RWPE1 (cell line): Measurements from ENCODE around the gene ERBB4.
"Not testable (repeated sequence)": the region's sequence is repeated elsewhere in the genome, so short reads cannot be mapped to it uniquely, and the experiment has no call there.

Experiments
- CTCF ChIA-PET: fragments of 350-600 bp; sonication (Branson Sonifier 250); formaldehyde crosslinking; extraction: SDS; loops from one replicate; lab custom pipeline; 2021; lab: Yijun Ruan, JAX
- POLR2A ChIA-PET: fragments of 400-600 bp; formaldehyde crosslinking; extraction: SDS; loops from one replicate; lab custom pipeline; 2020; ENCODE audit warnings: antibody characterized with exemption; ENCODE audit not compliant: low non-redundant PET; lab: Yijun Ruan, JAX
- DNase-seq: peaks from one replicate; pipeline ENCODE4 v3.0.0; 2012; ENCODE audit warnings: low spot score
- H3K27ac ChIP-seq: fragments of 450-650 bp; 2 replicates; pipeline ENCODE4 v1.5.1; 2017
- TF ChIP-seq, protein P1 (sequence below): fragments of 450-650 bp; conservative IDR thresholded peaks from 2 replicates; pipeline ENCODE4 v1.5.1; 2017; ENCODE audit warnings: low read depth, mild to moderate bottlenecking

The ERBB4 gene

GRCh38 chr2:212013626-212014025 is 525.0 kb downstream of the ERBB4 start:
- no peak overlapping the region for H3K27ac ChIP-seq
- POLR2A ChIA-PET = no interaction called here
- TF ChIP-seq, protein P1, sequence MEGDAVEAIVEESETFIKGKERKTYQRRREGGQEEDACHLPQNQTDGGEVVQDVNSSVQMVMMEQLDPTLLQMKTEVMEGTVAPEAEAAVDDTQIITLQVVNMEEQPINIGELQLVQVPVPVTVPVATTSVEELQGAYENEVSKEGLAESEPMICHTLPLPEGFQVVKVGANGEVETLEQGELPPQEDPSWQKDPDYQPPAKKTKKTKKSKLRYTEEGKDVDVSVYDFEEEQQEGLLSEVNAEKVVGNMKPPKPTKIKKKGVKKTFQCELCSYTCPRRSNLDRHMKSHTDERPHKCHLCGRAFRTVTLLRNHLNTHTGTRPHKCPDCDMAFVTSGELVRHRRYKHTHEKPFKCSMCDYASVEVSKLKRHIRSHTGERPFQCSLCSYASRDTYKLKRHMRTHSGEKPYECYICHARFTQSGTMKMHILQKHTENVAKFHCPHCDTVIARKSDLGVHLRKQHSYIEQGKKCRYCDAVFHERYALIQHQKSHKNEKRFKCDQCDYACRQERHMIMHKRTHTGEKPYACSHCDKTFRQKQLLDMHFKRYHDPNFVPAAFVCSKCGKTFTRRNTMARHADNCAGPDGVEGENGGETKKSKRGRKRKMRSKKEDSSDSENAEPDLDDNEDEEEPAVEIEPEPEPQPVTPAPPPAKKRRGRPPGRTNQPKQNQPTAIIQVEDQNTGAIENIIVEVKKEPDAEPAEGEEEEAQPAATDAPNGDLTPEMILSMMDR = no peak
- CTCF ChIA-PET = no interaction called here
- DNase-seq = no peak

DNA sequence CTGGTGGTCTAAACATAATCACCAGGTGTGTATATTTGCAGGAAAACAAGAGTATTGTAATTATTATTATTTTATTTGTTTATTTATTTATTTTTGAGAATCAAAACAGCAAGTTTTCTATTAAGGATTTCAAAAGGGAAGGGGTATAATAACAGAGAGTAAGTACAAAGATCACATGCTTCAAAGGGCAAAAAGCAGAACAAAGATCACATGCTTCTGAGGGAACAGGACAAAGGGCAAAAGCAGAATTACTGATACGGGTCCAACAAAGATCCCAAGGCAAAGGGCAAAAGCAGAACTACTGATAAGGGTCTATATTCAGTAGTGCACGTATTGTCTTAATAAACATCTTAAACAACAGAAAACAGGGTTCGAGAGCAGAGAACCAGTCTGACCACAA is 528.3 kb downstream of the ERBB4 start:
- POLR2A ChIA-PET, DNase-seq, CTCF ChIA-PET, H3K27ac ChIP-seq: not testable (repeated sequence)

- CTCF ChIA-PET = no interaction called here
- H3K27ac ChIP-seq = no peak overlapping the region
- POLR2A ChIA-PET = no interaction called here
Measured at GRCh38 chr2:212007972-212008371, 530.6 kb downstream of the ERBB4 start.

DNA sequence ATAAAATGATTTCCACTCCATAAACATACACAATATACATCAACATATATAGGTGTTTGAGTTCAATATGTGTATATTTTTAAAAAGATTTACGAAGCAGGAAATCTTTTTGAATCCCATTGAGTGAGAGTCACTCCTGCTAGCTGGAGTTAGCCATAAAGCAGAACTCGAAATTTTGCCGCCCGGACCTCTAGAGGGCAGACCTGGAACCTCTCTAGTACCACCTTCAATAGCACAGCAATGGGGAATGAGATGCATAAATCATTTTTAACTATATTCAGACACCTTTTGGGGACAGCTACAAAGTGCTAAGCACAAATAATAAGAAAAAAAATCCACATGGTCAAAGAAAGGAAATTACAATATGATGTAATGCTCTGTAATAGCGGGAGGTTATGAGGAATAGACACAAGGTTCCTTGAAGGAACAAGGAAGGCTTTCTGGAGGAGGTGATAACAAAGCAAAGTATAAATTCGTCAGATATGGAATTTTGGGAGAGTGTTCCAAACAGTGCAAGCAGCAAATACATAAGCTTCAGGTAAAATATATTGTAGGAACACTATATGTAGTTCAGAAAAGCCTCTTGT is 533.4 kb downstream of the ERBB4 start:
- H3K27ac ChIP-seq = no peak overlapping the region
- ChIA-PET POLR2A (no interaction called here), CTCF (interaction anchor here (0.6 to 1.0 kb wide), 8 partner anchors 10 to 1325 kb away, joined by 3 to 5 read pairs (median 3); no protein-coding TSS in a partner anchor)
- TF ChIP-seq, protein P1 = peak; percentile 42
- DNase-seq = peak; percentile 30

More at GRCh38 chr2:212007972-212008371, 530.6 kb downstream of the ERBB4 start:
- no peak for DNase-seq
- TF ChIP-seq, protein P1 = no peak

DNA sequence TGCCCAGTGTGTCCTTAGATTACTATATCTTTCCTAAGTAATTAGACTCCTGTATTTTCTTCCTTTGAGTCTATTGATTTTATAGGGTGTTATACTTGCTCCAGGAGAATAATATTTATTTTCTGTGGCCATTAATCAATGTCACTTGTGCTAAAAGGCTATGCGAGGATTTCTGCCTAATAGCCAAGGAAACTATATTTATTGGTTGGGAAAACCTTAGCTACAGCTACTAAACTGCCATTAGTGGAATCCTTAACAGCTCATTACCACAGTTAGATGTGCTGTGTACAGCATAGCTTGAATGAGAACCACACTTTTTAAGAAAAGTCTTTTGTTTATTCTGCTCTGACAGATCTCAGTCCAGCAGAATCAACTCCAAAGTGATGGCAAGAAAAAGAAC is 537.3 kb downstream of the ERBB4 start:
- CTCF ChIA-PET = interaction anchor here (0.6 to 0.8 kb wide), 2 partner anchors 51 to 478 kb away, joined by 3 to 4 read pairs; no protein-coding TSS in a partner anchor
- DNase-seq = no peak
- H3K27ac ChIP-seq = no peak overlapping the region
- TF ChIP-seq, protein P1 = no peak
- POLR2A ChIA-PET = no interaction called here

GRCh38 chr2:211996857-211997256 is 541.7 kb downstream of the ERBB4 start:
- DNase-seq = no peak
- ChIA-PET POLR2A (no interaction called here), CTCF (no interaction called here)
- TF ChIP-seq, protein P1 = no peak
- H3K27ac ChIP-seq = no peak overlapping the region

GRCh38 chr2:211994806-211995205 is 543.8 kb downstream of the ERBB4 start:
- POLR2A ChIA-PET = no interaction called here
- CTCF ChIA-PET = interaction anchor here (0.6 kb wide), 1 partner anchor 37 kb away, joined by 3 read pairs; no protein-coding TSS in a partner anchor
- TF ChIP-seq, protein P1 = no peak
- DNase-seq = no peak
- H3K27ac ChIP-seq = no peak overlapping the region
